ENCODE measurements around the gene RUNX1.
"Not testable (repeated sequence)": the region's sequence is repeated elsewhere in the genome, so short reads cannot be mapped to it uniquely, and the experiment has no call there.

RUNX1 gene

DNA sequence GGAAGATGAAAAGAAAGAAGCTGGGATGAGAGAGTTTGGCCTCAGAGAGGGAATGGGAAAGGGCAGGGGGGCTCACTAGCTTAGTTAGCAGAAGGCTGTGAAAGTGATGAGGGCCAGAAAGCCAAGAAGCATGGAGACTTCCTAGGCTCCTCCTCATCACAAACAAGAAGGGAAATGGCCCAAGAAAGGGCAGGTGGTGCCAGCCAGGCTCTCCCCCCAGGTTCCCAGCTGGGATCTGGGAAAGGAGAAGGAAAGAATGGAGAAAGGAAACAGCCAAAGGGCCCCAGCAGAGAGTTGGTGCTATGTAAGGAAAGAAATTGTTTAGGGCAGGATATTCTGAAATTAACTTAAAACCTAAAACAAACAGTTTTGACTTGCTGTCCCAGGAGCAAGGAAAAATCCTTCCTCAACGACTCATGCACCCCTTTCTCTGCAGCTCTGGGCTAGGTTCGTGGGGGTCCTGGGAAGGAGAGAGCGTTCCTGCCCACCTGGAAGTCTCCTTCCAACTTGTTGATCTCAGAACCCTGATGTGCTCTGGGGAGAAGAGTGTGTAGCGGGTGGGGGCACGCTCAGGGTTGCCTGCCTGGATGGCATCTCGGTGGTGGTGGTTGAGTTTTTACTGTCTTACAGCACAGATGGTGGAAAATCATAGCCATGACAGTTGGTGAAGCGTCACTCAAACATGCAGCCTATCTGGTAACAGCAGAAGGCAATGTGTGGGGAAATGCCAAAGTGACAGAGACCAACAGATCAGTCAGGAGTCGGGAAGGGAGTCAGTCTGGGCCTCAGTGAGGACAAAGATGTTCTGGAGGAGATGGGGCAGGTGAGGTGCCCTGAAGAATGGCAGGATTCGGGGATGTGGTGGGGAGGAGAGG, 233.0 kb downstream of the RUNX1 start:
- Mint-ChIP-seq H3K36me3 (ENCODE audit: low read depth) (peaks cover 40% of the 10 kb centered on the region), H3K4me3 (no peak overlapping the region), H3K9me3 (no peaks in the 10 kb centered on the region), H3K27me3 (ENCODE audit: low read depth) (no peaks in the 10 kb centered on the region), H3K4me1 (ENCODE audit: low read depth) (peaks cover 24% of the 10 kb centered on the region), H3K27ac (no peak overlapping the region)

DNA sequence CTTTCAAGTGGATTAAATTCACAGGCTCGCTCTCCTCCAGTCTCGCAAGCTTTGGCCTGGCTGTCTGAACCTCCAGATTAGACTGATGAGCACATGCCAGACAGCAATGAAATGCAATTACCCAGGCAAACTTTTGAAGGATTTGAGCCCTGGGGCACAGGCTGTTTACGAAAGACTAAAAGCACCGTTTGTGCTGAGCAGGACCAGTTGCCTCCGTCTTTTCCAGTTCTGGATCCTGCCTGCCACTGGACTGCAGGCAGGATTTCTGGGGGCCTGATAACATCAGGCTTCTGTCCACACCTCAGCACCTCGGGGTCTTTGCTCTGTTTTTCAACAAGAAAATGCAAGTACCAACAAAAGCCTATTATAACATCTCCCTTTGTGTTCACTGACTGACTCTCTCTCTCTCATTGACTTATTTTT, 234.6 kb downstream of the RUNX1 start:
- Mint-ChIP-seq H3K4me1 (ENCODE audit: low read depth) (peaks cover 33% of the 10 kb centered on the region), H3K36me3 (ENCODE audit: low read depth) (peaks cover 38% of the 10 kb centered on the region), H3K27me3 (ENCODE audit: low read depth) (no peaks in the 10 kb centered on the region), H3K4me3 (no peak overlapping the region), H3K27ac (peak overlapping the region; percentile 31), H3K9me3 (no peaks in the 10 kb centered on the region)

- H3K27ac Mint-ChIP-seq = no peak overlapping the region
- peaks cover 34% of the 10 kb centered on the region for H3K36me3 Mint-ChIP-seq (ENCODE audit: low read depth)
- no peaks in the 10 kb centered on the region for H3K27me3 Mint-ChIP-seq (ENCODE audit: low read depth)
- no peak overlapping the region for H3K4me3 Mint-ChIP-seq
- peaks cover 45% of the 10 kb centered on the region for H3K4me1 Mint-ChIP-seq (ENCODE audit: low read depth)
- H3K9me3 Mint-ChIP-seq = no peaks in the 10 kb centered on the region
Observed at GRCh38 chr21:34813266-34813894, 235.7 kb downstream of the RUNX1 start.

DNA sequence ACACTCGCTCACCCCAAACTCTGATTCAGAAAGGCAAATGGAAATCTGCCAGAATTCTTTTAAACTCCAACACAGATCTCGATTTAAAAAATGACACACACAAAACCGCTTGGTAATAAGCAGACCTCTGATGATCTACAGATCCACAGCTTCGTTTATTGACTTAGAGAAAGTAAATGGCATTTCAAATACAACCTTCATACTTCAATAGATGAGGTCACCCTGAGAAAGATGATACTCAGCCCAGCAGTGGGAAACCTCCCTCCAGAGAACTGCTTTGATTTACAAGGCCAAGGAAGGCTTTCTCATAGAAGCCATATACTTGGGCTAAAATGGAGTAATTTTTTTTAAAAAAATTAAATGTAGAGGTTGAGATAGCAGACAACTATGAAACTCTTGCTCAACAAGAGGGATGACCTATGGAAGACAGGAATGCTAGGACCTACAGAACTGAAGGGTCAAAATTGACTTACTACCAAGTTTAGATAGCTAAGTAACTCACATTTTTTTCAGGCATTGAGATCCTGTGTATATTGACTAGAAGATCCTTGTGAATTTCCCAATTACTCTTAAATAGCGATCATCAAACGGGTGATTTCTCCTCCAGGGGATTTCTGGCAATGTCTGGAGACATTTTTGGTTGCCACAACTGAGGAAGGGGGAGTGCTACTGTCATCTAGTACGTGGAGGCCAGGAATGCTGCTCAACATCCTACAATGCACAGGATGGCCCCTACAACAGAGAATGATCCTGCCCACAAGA, 236.4 kb downstream of the RUNX1 start:
- Mint-ChIP-seq H3K4me1 (ENCODE audit: low read depth) (peaks cover 52% of the 10 kb centered on the region), H3K36me3 (ENCODE audit: low read depth) (peaks cover 34% of the 10 kb centered on the region), H3K27me3 (ENCODE audit: low read depth) (no peaks in the 10 kb centered on the region), H3K27ac (no peak overlapping the region), H3K4me3 (no peak overlapping the region), H3K9me3 (no peaks in the 10 kb centered on the region)

DNA sequence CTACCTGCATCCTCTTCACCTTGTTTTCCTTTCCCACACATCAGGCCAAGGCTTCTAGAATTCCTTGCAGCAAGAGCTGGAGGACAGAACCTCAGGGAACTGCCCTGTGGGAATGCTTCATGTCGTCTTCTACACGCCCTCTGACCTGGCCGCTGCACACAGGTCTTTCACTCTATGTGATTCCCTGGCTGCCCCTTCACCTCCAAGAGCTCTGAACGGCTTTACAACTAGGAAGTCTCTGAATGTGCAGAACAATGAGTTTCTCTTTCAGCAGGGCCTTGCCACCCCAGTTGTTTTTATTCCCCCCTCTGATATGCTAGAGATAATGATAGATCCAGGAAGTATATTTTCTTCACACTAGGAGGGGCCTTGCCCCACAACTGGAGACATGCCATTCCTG, 237.7 kb downstream of the RUNX1 start:
- peaks cover 8% of the 10 kb centered on the region for H3K9me3 Mint-ChIP-seq
- H3K4me1 Mint-ChIP-seq (ENCODE audit: low read depth) = peaks cover 61% of the 10 kb centered on the region
- peaks cover 42% of the 10 kb centered on the region for H3K36me3 Mint-ChIP-seq (ENCODE audit: low read depth)
- no peak overlapping the region for H3K4me3 Mint-ChIP-seq
- H3K27ac Mint-ChIP-seq = no peak overlapping the region
- H3K27me3 Mint-ChIP-seq (ENCODE audit: low read depth) = no peaks in the 10 kb centered on the region

DNA sequence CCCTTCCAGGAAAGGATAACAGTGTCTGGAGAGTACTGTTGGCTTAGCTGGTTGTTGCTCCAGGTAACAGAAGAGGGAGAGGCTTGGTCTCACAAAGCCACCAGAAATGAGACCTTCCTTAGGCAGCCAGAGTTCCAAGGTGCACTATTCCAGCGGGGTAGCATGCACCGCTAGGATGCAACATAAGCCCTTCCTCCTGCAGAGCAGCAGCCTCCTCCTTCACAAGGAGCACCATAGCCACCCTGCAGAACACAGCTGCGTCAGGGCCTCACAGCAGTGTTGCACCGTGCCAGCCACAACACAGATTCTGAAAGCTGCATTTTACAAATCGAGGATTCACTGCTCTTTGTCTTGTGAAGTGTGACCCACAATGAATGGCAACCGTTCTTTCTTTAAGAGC, 238.3 kb downstream of the RUNX1 start:
- Mint-ChIP-seq H3K4me1 (ENCODE audit: low read depth) (peaks cover 63% of the 10 kb centered on the region), H3K36me3 (ENCODE audit: low read depth) (peaks cover 41% of the 10 kb centered on the region), H3K27me3 (ENCODE audit: low read depth) (no peaks in the 10 kb centered on the region), H3K4me3 (no peak overlapping the region), H3K27ac (no peak overlapping the region), H3K9me3 (peaks cover 10% of the 10 kb centered on the region)

GRCh38 chr21:34809822-34810221, 239.3 kb downstream of the RUNX1 start:
- peaks cover 68% of the 10 kb centered on the region for H3K4me1 Mint-ChIP-seq (ENCODE audit: low read depth)
- H3K4me3 Mint-ChIP-seq = no peak overlapping the region
- peaks cover 40% of the 10 kb centered on the region for H3K36me3 Mint-ChIP-seq (ENCODE audit: low read depth)
- H3K27me3 Mint-ChIP-seq (ENCODE audit: low read depth) = no peaks in the 10 kb centered on the region
- H3K9me3 Mint-ChIP-seq = peaks cover 10% of the 10 kb centered on the region
- no peak overlapping the region for H3K27ac Mint-ChIP-seq

DNA sequence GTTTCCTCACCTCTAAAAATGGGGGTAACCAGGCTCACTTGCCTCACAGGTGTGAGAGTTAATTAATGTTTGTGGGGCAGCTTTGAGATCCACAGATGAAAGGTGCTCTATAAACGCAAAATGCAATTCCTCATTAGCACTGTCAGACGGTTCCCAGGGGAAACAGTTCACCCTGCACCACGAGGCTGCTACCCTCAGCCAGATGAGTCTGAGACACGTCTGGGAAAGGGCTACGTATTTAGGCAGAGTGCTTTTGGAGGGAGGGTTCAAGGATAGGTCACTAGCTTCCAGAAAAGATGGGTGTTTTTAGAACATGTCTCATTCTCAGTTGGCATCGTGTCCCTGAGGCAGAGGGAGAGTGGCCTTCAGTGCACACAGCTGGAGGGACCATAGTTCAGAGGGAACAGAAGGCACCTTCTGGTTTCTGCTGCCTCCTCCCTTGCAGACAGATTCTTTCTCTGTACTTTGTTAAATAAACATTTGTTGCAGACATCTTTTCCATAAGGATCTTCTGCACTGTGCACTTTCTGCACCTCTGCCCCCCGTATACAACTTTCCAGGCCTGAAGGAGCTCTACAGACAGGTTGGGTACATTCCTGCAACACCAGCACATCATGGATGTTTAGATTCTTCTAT, 240.4 kb downstream of the RUNX1 start:
- peaks cover 10% of the 10 kb centered on the region for H3K9me3 Mint-ChIP-seq
- peaks cover 45% of the 10 kb centered on the region for H3K36me3 Mint-ChIP-seq (ENCODE audit: low read depth)
- H3K4me1 Mint-ChIP-seq (ENCODE audit: low read depth) = peaks cover 73% of the 10 kb centered on the region
- peak overlapping the region; percentile 33 for H3K4me3 Mint-ChIP-seq
- H3K27ac Mint-ChIP-seq = peak overlapping the region; percentile 82
- no peaks in the 10 kb centered on the region for H3K27me3 Mint-ChIP-seq (ENCODE audit: low read depth)

- Mint-ChIP-seq H3K4me1 (ENCODE audit: low read depth) (peaks cover 70% of the 10 kb centered on the region), H3K4me3 (peak overlapping the region; percentile 32), H3K27ac (peak overlapping the region; percentile 82), H3K9me3 (peaks cover 10% of the 10 kb centered on the region), H3K36me3 (ENCODE audit: low read depth) (peaks cover 42% of the 10 kb centered on the region), H3K27me3 (ENCODE audit: low read depth) (no peaks in the 10 kb centered on the region)
Observed at GRCh38 chr21:34807881-34808568, 241.1 kb downstream of the RUNX1 start.

DNA sequence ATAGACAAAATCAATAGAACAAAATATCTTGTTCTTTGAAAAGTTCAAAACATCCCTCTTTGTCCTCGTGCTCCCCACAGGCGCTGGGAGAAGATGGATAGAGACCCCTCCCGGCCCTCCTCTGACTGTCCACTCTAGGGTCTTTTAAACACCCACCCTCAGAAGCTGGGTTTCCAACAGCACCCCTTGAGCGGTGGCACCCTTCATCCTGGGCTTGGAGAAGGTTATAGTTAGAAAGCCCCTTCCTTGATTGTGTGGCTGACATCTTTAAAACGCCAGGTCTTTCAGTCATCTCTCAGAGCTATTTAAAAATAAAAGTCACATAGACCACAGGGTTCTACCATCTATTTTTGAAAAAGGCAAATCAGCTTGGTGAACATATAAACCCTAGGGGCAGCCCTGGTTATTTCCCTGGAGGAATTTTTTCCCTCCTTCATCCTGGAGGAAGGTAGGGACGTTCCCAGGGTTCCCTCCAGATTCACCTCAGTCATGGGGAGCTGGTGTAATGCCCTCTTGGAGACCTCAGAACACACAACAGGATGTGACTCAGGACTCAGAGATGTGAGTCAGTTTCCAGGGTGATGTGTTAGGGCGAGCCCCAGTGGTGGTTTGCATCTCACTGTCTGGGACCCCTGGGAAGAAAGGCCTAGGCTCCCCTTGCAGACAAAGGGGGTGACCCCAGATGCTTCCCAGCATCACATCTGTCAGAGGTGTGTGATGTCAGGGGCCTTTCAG, 241.8 kb downstream of the RUNX1 start:
- no peaks in the 10 kb centered on the region for H3K27me3 Mint-ChIP-seq (ENCODE audit: low read depth)
- H3K36me3 Mint-ChIP-seq (ENCODE audit: low read depth) = peaks cover 41% of the 10 kb centered on the region
- peak overlapping the region; percentile 32 for H3K4me3 Mint-ChIP-seq
- peak overlapping the region; percentile 82 for H3K27ac Mint-ChIP-seq
- peaks cover 10% of the 10 kb centered on the region for H3K9me3 Mint-ChIP-seq
- H3K4me1 Mint-ChIP-seq (ENCODE audit: low read depth) = peaks cover 73% of the 10 kb centered on the region

GRCh38 chr21:34806423-34806822, 242.7 kb downstream of the RUNX1 start:
- H3K4me3 Mint-ChIP-seq = no peak overlapping the region
- H3K27me3 Mint-ChIP-seq (ENCODE audit: low read depth) = no peaks in the 10 kb centered on the region
- peaks cover 10% of the 10 kb centered on the region for H3K9me3 Mint-ChIP-seq
- H3K27ac Mint-ChIP-seq = no peak overlapping the region
- H3K4me1 Mint-ChIP-seq (ENCODE audit: low read depth) = peaks cover 69% of the 10 kb centered on the region
- peaks cover 38% of the 10 kb centered on the region for H3K36me3 Mint-ChIP-seq (ENCODE audit: low read depth)

GRCh38 chr21:34805157-34805556, 243.9 kb downstream of the RUNX1 start:
- Mint-ChIP-seq H3K9me3 (peaks cover 10% of the 10 kb centered on the region), H3K4me3 (no peak overlapping the region), H3K27ac (no peak overlapping the region), H3K27me3 (ENCODE audit: low read depth) (no peaks in the 10 kb centered on the region), H3K4me1 (ENCODE audit: low read depth) (peaks cover 58% of the 10 kb centered on the region), H3K36me3 (ENCODE audit: low read depth) (peaks cover 35% of the 10 kb centered on the region)

DNA sequence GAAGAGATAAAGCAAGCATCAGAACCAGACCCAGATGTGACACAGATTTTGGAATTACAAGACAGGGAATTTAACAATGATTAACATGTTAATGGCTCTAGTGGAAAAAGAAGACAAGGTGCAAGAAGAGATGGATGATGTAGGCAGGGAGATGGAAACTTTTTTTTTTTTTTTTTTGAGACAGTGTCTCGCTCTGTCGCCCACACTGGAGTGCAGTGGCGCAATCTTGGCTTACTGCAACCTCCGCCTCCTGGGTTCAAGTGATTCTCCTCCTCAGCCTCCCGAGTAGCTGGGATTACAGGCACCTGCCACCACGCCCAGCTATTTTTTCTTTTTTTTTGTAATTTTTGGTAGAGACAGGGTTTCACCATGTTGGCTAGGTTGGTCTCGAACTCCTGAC, 244.5 kb downstream of the RUNX1 start:
- Mint-ChIP-seq H3K9me3 (peaks cover 10% of the 10 kb centered on the region), H3K36me3 (ENCODE audit: low read depth) (peaks cover 40% of the 10 kb centered on the region), H3K4me1 (ENCODE audit: low read depth) (peaks cover 57% of the 10 kb centered on the region)
- not testable (repeated sequence) for H3K4me3 Mint-ChIP-seq; H3K27ac Mint-ChIP-seq; H3K27me3 Mint-ChIP-seq (ENCODE audit: low read depth)

Measured in T-helper 1 cell treated with Interleukin-12 subunit alpha and Interleukin-12 subunit beta and Interleukin-4 antibody, amounts not matched to agents 30 μg/mL and 1 μg/mL, for 36 hours (primary cell).